CD4-positive, alpha-beta T cell treated with Interleukin-10 for 1 hour (primary cell): Measurements from ENCODE around the gene C1QTNF4.

Experiments
- DNase-seq: peaks from one replicate; pipeline ENCODE4 v3.0.0-alpha.2; 2020

Gene C1QTNF4

GRCh38 chr11:47592970-47593369 lies 1.2 kb downstream of the C1QTNF4 start:
- DNase-seq: no peak

- no peak for DNase-seq
Measured at GRCh38 chr11:47592251-47592650, 2.0 kb downstream of the C1QTNF4 start.

DNA sequence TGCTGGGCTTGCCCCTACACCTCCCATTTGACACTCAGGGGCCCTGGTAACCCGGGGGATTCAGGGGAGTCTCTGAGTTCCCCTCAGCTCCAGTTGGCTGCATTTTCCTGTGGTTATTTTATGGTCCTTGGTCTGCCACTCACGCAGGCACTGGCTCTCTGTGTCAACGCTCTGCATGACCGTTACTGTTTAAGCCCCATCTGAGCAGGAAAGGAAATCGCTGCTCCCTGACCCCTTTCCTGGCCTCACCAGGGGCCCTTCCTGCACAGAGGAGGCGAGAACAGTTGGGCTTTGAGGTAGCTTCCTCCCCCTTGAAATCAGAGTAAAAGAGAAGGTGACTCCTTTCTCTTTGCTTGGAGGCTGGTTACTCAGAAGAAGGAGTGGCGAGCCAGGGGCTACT lies 2.4 kb downstream of the C1QTNF4 start:
- DNase-seq: no peak

- no peak for DNase-seq
Measured at GRCh38 chr11:47589977-47590861, 4.0 kb downstream of the C1QTNF4 start.

- DNase-seq: no peak
Measured at GRCh38 chr11:47589584-47589976, 4.6 kb downstream of the C1QTNF4 start.

DNA sequence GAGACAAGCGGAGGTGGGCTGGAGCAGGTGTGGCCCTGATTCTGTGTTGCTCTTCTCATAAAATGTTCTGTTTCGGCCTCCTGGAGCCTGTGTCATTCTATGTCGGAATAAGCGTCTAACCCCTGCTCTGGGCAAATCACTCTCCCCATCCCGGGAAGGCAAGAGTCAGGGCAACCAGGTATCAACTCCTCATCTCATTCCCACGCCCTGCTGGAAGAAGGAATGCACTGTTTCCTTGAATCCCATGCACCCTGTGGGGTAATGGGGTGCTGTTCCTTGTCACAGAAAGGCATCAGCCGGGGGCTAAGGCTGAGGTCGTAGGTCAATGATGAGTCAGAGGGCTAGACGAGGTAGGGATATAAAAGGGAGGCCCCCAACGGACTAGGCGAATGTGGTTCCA lies 5.1 kb downstream of the C1QTNF4 start:
- DNase-seq: no peak

- no peak for DNase-seq
Measured at GRCh38 chr11:47587723-47588326, 6.4 kb downstream of the C1QTNF4 start.

DNA sequence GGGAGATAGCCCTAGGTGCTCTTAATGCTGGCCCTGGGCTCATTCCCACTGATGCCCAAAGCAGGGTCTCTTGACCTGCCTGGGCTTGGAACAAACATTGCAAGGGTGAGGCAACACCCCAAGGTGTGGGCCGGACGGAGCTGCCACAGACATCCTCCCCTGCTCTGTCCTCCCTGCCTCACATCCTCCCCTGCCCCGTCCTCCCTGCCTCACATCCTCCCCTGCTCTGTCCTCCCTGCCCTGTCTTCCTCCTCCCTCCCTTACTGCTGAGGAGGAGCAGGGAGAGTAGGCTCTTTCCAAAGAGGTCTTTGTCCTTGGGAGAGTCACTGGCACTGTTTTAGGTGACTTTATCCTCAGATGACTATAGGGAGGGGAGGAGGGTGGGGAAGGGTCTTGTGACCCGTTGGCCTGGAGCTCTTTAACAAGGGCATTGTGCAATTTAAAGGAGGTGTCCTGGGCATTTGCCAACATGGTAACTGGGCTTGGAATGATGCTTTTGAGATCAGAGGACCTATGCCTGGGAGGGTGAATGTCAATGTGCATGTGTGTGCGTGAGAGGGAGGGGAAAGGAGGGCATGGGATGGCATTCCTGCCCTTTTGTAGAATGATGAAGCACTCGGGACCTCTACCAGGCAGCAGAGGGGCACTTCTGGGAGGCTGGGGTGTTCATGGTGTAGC lies 7.0 kb downstream of the C1QTNF4 start:
- DNase-seq: no peak

GRCh38 chr11:47586098-47586855 lies 7.9 kb downstream of the C1QTNF4 start, which contains the start of gene FAM180B:
FAM180B (plus strand) TSS chr11:47586678; CDS start chr11:47586769, 91 bp downstream.
- no peak for DNase-seq

DNA sequence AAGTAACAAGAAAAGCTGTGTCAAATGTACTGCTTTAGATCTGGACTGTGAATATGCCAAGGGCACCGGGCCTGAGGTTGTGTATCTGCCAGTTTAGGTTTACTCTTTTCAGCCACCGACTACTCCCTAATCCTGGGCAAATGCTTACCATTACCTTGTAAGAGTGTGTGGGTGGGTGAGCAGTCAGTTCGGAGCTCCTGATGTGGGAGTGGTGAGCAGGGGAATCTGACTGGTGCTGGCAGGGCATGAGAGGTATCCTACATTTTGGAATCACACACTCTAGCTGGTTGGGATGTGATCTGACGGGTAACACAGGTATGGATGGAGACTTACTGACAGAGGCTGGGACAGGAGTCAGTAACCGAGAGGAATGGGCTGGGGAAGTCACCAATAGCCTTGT lies 10.4 kb downstream of the C1QTNF4 start:
- no peak for DNase-seq

GRCh38 chr11:47578524-47579494 lies 15.4 kb downstream of the C1QTNF4 start, which contains the start of the genes KBTBD4 and NDUFS3:
KBTBD4 (minus strand) TSS chr11:47578970; CDS start chr11:47578951, 19 bp downstream.
NDUFS3 (plus strand) TSS chr11:47579074; CDS start chr11:47579092, 18 bp downstream.
- DNase-seq: peak; percentile 93

DNA sequence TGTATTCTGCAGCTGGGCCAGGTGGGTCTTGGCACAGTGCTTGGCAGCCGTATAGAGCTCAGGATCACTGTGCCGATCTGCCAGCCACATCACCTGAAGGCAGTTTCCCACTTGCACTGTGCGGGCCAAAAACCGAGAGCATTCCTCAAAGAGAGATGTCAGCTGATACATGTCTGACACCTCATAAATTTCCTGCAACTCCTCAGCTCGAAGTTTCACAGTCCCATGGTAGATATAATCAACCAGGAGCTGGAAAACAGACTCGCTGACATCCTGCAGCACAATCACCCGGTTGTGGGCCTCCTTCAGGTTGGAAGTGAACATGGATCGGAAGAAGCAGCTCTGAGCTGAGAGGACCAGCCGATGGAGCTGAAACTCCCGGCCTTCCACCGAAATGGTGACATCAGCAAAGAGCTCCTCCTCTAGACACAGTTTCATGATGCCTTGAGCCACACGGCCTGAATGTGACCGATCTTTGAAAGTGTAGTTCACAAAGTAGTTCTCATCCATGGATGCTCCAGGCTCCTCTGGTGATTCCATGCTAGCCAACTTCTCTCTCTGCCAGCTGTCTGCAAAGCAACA lies 16.7 kb downstream of the C1QTNF4 start:
- DNase-seq: no peak

- no peak for DNase-seq
Measured at GRCh38 chr11:47573321-47573720, 20.9 kb downstream of the C1QTNF4 start.

- DNase-seq: no peak
Measured at GRCh38 chr11:47572715-47573255, 21.4 kb downstream of the C1QTNF4 start.

GRCh38 chr11:47571895-47572294 lies 22.3 kb downstream of the C1QTNF4 start:
- no peak for DNase-seq

GRCh38 chr11:47571357-47571729 lies 22.9 kb downstream of the C1QTNF4 start:
- DNase-seq: no peak

DNA sequence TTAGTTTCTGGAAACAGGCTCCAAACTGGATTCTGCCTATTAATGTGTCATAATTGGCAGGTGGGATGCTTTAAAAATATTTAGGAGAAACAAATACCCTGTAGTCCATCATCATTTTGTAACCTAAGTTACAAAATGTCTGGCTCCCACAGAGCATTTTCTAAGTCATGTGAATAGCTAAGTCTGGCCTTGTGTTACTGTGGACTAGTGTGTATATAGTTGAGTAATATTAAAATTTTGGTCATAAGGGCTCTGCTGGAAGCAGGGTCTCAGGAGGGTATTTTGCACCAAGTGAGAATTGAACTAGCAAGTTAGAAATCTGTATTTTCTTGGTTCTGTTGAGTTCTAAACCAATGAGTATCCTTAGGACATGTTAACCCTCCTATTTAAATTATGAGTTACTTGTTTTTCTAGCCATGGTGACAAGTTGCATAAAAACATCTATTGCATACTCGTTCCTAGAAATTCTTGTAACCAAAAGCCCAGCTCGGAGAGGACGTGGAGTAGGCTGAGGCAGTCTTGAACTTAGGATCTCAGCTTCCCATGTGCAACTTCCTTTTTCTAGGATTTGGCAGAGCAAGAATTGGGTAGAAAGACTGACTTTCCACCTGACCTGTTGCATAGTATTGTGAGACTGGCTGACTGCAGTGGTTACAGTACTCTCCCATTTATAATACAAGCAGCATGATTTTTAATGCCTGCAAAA lies 23.4 kb downstream of the C1QTNF4 start:
- no peak for DNase-seq

- no peak for DNase-seq
Measured at GRCh38 chr11:47569646-47570045, 24.6 kb downstream of the C1QTNF4 start.

DNA sequence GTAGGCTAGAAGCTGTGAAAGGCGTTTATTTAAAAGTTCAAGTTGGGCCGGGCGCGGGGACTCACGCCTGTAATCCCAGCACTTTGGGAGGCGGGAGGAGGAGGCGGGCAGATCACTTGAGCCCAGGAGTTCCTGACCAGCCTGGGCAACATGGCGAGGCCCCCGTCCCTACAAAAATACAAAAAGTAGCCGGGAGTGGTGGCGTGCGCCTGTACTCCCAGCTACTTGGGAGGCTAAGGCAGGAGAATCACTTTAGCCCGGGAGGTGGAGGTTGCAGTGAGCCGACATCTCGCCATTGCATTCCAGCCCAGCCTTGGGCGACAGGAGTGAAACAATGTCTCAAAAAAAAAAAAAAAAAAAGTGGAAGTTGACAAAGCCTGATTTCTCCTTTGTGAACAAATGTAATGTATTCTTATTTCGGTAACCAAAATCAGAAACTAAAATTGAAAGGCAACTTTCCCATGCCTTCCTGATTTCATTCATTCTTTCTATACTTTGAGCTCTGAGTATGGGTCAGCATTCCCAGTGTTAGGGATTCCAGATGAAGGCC lies 28.0 kb downstream of the C1QTNF4 start:
- no peak for DNase-seq
